NB4 (cell line): ENCODE data around the gene HESX1.

Source experiments
- DNase-seq: peaks from one replicate; pipeline ENCODE4 v3.0.0; 2010; ENCODE audit warnings: low read depth
- H3K4me3 ChIP-seq: one replicate; pipeline ENCODE4 v1.5.1; 2011; ENCODE audit warnings: mild to moderate bottlenecking, low read depth, low read length, moderate library complexity
- CTCF ChIP-seq: IDR thresholded peaks from one replicate; pipeline ENCODE4 v1.5.1; 2012; ENCODE audit warnings: low read depth, low read length
- MAX ChIP-seq: IDR thresholded peaks from 2 replicates; pipeline ENCODE4 v1.6.1; 2011; ENCODE audit warnings: low read depth, low read length
- MYC ChIP-seq: IDR thresholded peaks from 2 replicates; pipeline ENCODE4 v1.6.1; 2011; ENCODE audit warnings: low read depth, low read length
- POLR2A ChIP-seq: IDR thresholded peaks from 2 replicates; pipeline ENCODE4 v1.6.1; 2011; ENCODE audit warnings: mild to moderate bottlenecking; ENCODE audit not compliant: insufficient read length; ENCODE audit errors: extremely low read depth

The HESX1 gene

GRCh38 chr3:57164657-57165573 is 34.9 kb downstream of the HESX1 start, which contains the start of gene IL17RD:
TSS of gene IL17RD (minus strand) at chr3:57165353. CDS start at chr3:57165286, 67 bp downstream.
- no peak within 1 kb of the TSS for H3K4me3 ChIP-seq
- DNase-seq: peak; percentile 71
- 0 out of 2 replicates have a peak, but pooled peaks have one; percentile 3 for TF ChIP-seq MAX
- no peak for TF ChIP-seq CTCF

- peak; percentile 11 for DNase-seq
- TF ChIP-seq CTCF (no peak), POLR2A (no peak), MAX (no peak), MYC (no peak)
- no peak overlapping the region for H3K4me3 ChIP-seq
Measured at GRCh38 chr3:57164217-57164656, 35.5 kb downstream of the HESX1 start.

GRCh38 chr3:57163751-57164150 is 36.0 kb downstream of the HESX1 start:
- peak; percentile 12 for DNase-seq

GRCh38 chr3:57161915-57162314 is 37.9 kb downstream of the HESX1 start:
- DNase-seq: no peak
- H3K4me3 ChIP-seq: no peak overlapping the region
- TF ChIP-seq MAX: no peak
- no peak for TF ChIP-seq CTCF
- TF ChIP-seq MYC: no peak
- TF ChIP-seq POLR2A: no peak

More at GRCh38 chr3:57163751-57164150, 36.0 kb downstream of the HESX1 start:
- no peak for TF ChIP-seq MAX
- no peak for TF ChIP-seq MYC
- TF ChIP-seq CTCF: no peak
- TF ChIP-seq POLR2A: no peak
- no peak overlapping the region for H3K4me3 ChIP-seq

GRCh38 chr3:57160765-57161538 is 38.8 kb downstream of the HESX1 start:
- H3K4me3 ChIP-seq: no peak overlapping the region

More at GRCh38 chr3:57160765-57161538, 38.8 kb downstream of the HESX1 start:
- TF ChIP-seq MAX: no peak
- no peak for DNase-seq
